Measurements from ENCODE around the gene ZNF197.

The ZNF197 gene

GRCh38 chr3:44678480-44679116 lies 53.8 kb downstream of the ZNF197 start:
- DNase-seq (ENCODE audit: low read depth in 1 of 2, low spot score in 1 of 2): no peak
- in situ Hi-C loops (cut with HindIII; ENCODE audit: low pct_unique_long_range_greater_than_20kb, low sequenced_read_pairs): no loop called here
- TF ChIP-seq JUND (IDR thresholded peaks at IDR 0.05; ENCODE audit: low read depth): no peak

GRCh38 chr3:44680921-44681455 lies 56.2 kb downstream of the ZNF197 start:
- DNase-seq (ENCODE audit: low read depth in 1 of 2, low spot score in 1 of 2): no peak
- in situ Hi-C loops (cut with HindIII; ENCODE audit: low pct_unique_long_range_greater_than_20kb, low sequenced_read_pairs): no loop called here
- no peak for TF ChIP-seq JUND (IDR thresholded peaks at IDR 0.05; ENCODE audit: low read depth)

- in situ Hi-C loops (cut with HindIII; ENCODE audit: low pct_unique_long_range_greater_than_20kb, low sequenced_read_pairs): no loop called here
- no peak for DNase-seq (ENCODE audit: low read depth in 1 of 2, low spot score in 1 of 2)
- TF ChIP-seq JUND (IDR thresholded peaks at IDR 0.05; ENCODE audit: low read depth): no peak
Observed at GRCh38 chr3:44682182-44682896, 57.5 kb downstream of the ZNF197 start.

GRCh38 chr3:44685128-44685800 lies 60.4 kb downstream of the ZNF197 start:
- DNase-seq (ENCODE audit: low read depth in 1 of 2, low spot score in 1 of 2): no peak
- TF ChIP-seq JUND (IDR thresholded peaks at IDR 0.05; ENCODE audit: low read depth): no peak
- in situ Hi-C loops (cut with HindIII; ENCODE audit: low pct_unique_long_range_greater_than_20kb, low sequenced_read_pairs): no loop called here

- no peak for TF ChIP-seq JUND (IDR thresholded peaks at IDR 0.05; ENCODE audit: low read depth)
- DNase-seq (ENCODE audit: low read depth in 1 of 2, low spot score in 1 of 2): no peak
- in situ Hi-C loops (cut with HindIII; ENCODE audit: low pct_unique_long_range_greater_than_20kb, low sequenced_read_pairs): no loop called here
Observed at GRCh38 chr3:44687898-44688297, 63.1 kb downstream of the ZNF197 start.
